ENCODE measurements around the gene PGK1.

DNA sequence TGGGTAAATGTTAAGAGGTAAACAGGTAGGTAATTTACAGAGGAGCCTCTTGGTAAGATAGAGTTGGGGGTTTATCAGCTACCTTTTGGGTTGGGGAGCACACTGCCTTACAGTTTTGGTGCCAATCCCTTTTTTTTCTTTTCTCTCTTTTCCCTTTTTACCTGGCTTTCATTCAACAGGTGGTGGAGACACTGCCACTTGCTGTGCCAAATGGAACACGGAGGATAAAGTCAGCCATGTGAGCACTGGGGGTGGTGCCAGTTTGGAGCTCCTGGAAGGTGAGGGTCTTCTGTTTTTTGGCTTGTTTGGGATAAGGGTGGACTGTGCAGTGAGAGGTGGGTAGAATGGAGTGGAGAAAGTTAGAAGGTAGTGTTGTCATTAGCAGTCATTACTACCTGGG, 21.1 kb downstream of the PGK1 start:
- TF ChIP-seq, protein P1, sequence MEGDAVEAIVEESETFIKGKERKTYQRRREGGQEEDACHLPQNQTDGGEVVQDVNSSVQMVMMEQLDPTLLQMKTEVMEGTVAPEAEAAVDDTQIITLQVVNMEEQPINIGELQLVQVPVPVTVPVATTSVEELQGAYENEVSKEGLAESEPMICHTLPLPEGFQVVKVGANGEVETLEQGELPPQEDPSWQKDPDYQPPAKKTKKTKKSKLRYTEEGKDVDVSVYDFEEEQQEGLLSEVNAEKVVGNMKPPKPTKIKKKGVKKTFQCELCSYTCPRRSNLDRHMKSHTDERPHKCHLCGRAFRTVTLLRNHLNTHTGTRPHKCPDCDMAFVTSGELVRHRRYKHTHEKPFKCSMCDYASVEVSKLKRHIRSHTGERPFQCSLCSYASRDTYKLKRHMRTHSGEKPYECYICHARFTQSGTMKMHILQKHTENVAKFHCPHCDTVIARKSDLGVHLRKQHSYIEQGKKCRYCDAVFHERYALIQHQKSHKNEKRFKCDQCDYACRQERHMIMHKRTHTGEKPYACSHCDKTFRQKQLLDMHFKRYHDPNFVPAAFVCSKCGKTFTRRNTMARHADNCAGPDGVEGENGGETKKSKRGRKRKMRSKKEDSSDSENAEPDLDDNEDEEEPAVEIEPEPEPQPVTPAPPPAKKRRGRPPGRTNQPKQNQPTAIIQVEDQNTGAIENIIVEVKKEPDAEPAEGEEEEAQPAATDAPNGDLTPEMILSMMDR (IDR thresholded peaks at IDR 0.05; ENCODE audit: insufficient read depth, low read depth, low read length), result no peak
- no peak for TF ChIP-seq EZH2 (IDR thresholded peaks at IDR 0.05; ENCODE audit: insufficient read depth, low read length)
